HEK293 (cell line): ENCODE measurements around the gene CCDC14.
"Not testable (repeated sequence)": the region's sequence is repeated elsewhere in the genome, so short reads cannot be mapped to it uniquely, and the experiment has no call there.

ENCODE experiments used
- CTCF ChIA-PET: fragments of 350-600 bp; formaldehyde crosslinking; extraction: SDS; loops from one replicate; lab custom pipeline; 2021; ENCODE audit warnings: antibody characterized with exemption; lab: Yijun Ruan, JAX
- POLR2A ChIA-PET: fragments of 300-600 bp; formaldehyde crosslinking; extraction: SDS; loops from one replicate; lab custom pipeline; 2020; ENCODE audit warnings: antibody characterized with exemption, inconsistent platforms; lab: Yijun Ruan, JAX
- H3K27ac ChIP-seq: fragments of 200-500 bp; sonication (Bioruptor generic); 2 replicates; pipeline ENCODE4 v1.5.1; 2014; ENCODE audit warnings: low read depth, low read length, control low read depth, inconsistent platforms; ENCODE audit errors: extremely low read depth
- H3K36me3 ChIP-seq, 2 experiments: fragments of 200-500 bp in 1 of 2; sonication (Bioruptor generic) in 1 of 2; 1 replicate in 1 of 2; 2 replicates in 1 of 2; pipeline ENCODE4 v1.5.1; 2014 to 2017; ENCODE audit warnings: inconsistent platforms in 2 of 2, low read length in 2 of 2; ENCODE audit not compliant: control insufficient read depth in 2 of 2, insufficient read depth in 1 of 2
- H3K4me1 ChIP-seq: fragments of 200-500 bp; sonication (Bioruptor generic); 2 replicates; pipeline ENCODE4 v1.5.1; 2014; ENCODE audit warnings: mild to moderate bottlenecking, low read length, inconsistent platforms; ENCODE audit not compliant: control insufficient read depth, insufficient read depth
- H3K4me3 ChIP-seq: 2 replicates; pipeline ENCODE4 v1.5.1; 2011; ENCODE audit warnings: low read depth, mild to moderate bottlenecking, control low read depth, low read length, moderate library complexity
- H3K9me3 ChIP-seq: fragments of 200-500 bp; sonication (Bioruptor generic); 2 replicates; pipeline ENCODE4 v1.5.1; 2014; ENCODE audit warnings: low read depth, low read length, inconsistent platforms; ENCODE audit not compliant: control insufficient read depth, insufficient read depth
- GLIS2 ChIP-seq: fragments of 450-650 bp; formaldehyde crosslinking; IDR thresholded peaks from 2 replicates; pipeline ENCODE4 v1.5.1; 2016; ENCODE audit warnings: missing biosample characterization, missing genetic modification characterization
- IKZF3 ChIP-seq: fragments of 450-650 bp; IDR thresholded peaks from 2 replicates; pipeline ENCODE4 v1.5.0; 2018; ENCODE audit warnings: missing biosample characterization, mild to moderate bottlenecking, missing genetic modification characterization, moderate library complexity
- KLF8 ChIP-seq: fragments of 450-650 bp; formaldehyde crosslinking; IDR thresholded peaks from 2 replicates; pipeline ENCODE4 v1.5.1; 2016; ENCODE audit warnings: missing biosample characterization, missing genetic modification characterization
- KLF9 ChIP-seq: fragments of 450-650 bp; formaldehyde crosslinking; IDR thresholded peaks from 2 replicates; pipeline ENCODE4 v1.5.1; 2016; ENCODE audit warnings: missing biosample characterization, missing genetic modification characterization, low read depth
- PATZ1 ChIP-seq: fragments of 450-650 bp; formaldehyde crosslinking; IDR thresholded peaks from 2 replicates; pipeline ENCODE4 v1.5.1; 2016; ENCODE audit warnings: missing biosample characterization, missing genetic modification characterization
- PRDM1 ChIP-seq: fragments of 450-650 bp; formaldehyde crosslinking; IDR thresholded peaks from 2 replicates; pipeline ENCODE4; 2016; ENCODE audit warnings: missing biosample characterization, missing genetic modification characterization
- SETDB1 ChIP-seq: IDR thresholded peaks from one replicate; pipeline ENCODE4 v1.6.1; 2017; ENCODE audit warnings: mild to moderate bottlenecking, low read length, moderate library complexity, mixed read lengths; ENCODE audit not compliant: insufficient read length
- SP2 ChIP-seq: fragments of 450-650 bp; formaldehyde crosslinking; IDR thresholded peaks from 2 replicates; pipeline ENCODE4 v1.5.1; 2016; ENCODE audit warnings: missing biosample characterization, missing genetic modification characterization
- SP3 ChIP-seq: fragments of 450-650 bp; formaldehyde crosslinking; IDR thresholded peaks from 2 replicates; pipeline ENCODE4 v1.5.1; 2016; ENCODE audit warnings: missing biosample characterization, missing genetic modification characterization
- TRIM28 ChIP-seq: IDR thresholded peaks from 2 replicates; pipeline ENCODE4 v1.6.1; 2011; ENCODE audit warnings: low read length, control low read depth, borderline replicate concordance
- ZBTB21 ChIP-seq: fragments of 450-650 bp; formaldehyde crosslinking; IDR thresholded peaks from 2 replicates; pipeline ENCODE4 v1.5.1; 2017; ENCODE audit warnings: missing biosample characterization, missing genetic modification characterization
- ZBTB26 ChIP-seq: fragments of 450-650 bp; formaldehyde crosslinking; optimal IDR thresholded peaks from 2 replicates; pipeline ENCODE3; 2016; ENCODE audit warnings: missing biosample characterization, mild to moderate bottlenecking, missing genetic modification characterization
- ZBTB8A ChIP-seq: fragments of 450-650 bp; formaldehyde crosslinking; IDR thresholded peaks from 2 replicates; pipeline ENCODE4 v1.5.1; 2016; ENCODE audit warnings: missing biosample characterization, missing genetic modification characterization
- ZNF169 ChIP-seq: fragments of 450-650 bp; formaldehyde crosslinking; IDR thresholded peaks from 2 replicates; pipeline ENCODE4 v1.5.1; 2016; ENCODE audit warnings: missing biosample characterization, missing genetic modification characterization
- ZNF221 ChIP-seq: fragments of 450-650 bp; formaldehyde crosslinking; IDR thresholded peaks from 2 replicates; pipeline ENCODE4 v1.5.1; 2017; ENCODE audit warnings: missing biosample characterization, missing genetic modification characterization, borderline replicate concordance
- ZNF223 ChIP-seq: fragments of 450-650 bp; formaldehyde crosslinking; IDR thresholded peaks from 2 replicates; pipeline ENCODE4 v1.5.1; 2016; ENCODE audit warnings: missing biosample characterization, missing genetic modification characterization
- ZNF335 ChIP-seq: fragments of 450-650 bp; formaldehyde crosslinking; conservative IDR thresholded peaks from 2 replicates; pipeline ENCODE4 v1.5.1; 2016; ENCODE audit warnings: missing biosample characterization, missing genetic modification characterization
- ZNF585B ChIP-seq: fragments of 450-650 bp; formaldehyde crosslinking; IDR thresholded peaks from 2 replicates; pipeline ENCODE4 v1.5.1; 2016; ENCODE audit warnings: missing biosample characterization, missing genetic modification characterization
- ZNF596 ChIP-seq: fragments of 450-650 bp; IDR thresholded peaks from 2 replicates; pipeline ENCODE4 v1.5.0; 2018; ENCODE audit warnings: missing biosample characterization, mild to moderate bottlenecking, missing genetic modification characterization, moderate library complexity
- ZNF600 ChIP-seq: fragments of 450-650 bp; formaldehyde crosslinking; IDR thresholded peaks from 2 replicates; pipeline ENCODE4 v1.5.1; 2016; ENCODE audit warnings: missing biosample characterization, missing genetic modification characterization
- ZNF639 ChIP-seq: fragments of 450-650 bp; formaldehyde crosslinking; IDR thresholded peaks from 2 replicates; pipeline ENCODE4 v1.5.1; 2016; ENCODE audit warnings: missing biosample characterization, missing genetic modification characterization
- ZSCAN23 ChIP-seq: fragments of 450-650 bp; formaldehyde crosslinking; IDR thresholded peaks from 2 replicates; pipeline ENCODE4 v1.5.1; 2016; ENCODE audit warnings: missing biosample characterization, missing genetic modification characterization

CCDC14 gene

GRCh38 chr3:123892195-123892594 is 68.8 kb downstream of the CCDC14 start:
- H3K4me1 ChIP-seq = no peaks in the 10 kb centered on the region
- no peaks in the 10 kb centered on the region for H3K9me3 ChIP-seq
- CTCF ChIA-PET = no interaction called here
- no peak overlapping the region for H3K4me3 ChIP-seq
- POLR2A ChIA-PET = no interaction called here
- H3K36me3 ChIP-seq = no peaks in the 10 kb centered on the region
- no peak overlapping the region for H3K27ac ChIP-seq
- no peak for TF ChIP-seq ZNF600
- peak; percentile 90 for TF ChIP-seq ZNF585B (tag by site-specific recombination)
- peak; percentile 83 for TF ChIP-seq SETDB1
- no peak for TF ChIP-seq ZSCAN23
- no peak for TF ChIP-seq IKZF3 (tag by site-specific recombination)
- TF ChIP-seq TRIM28 = peak; percentile 59; the same call in 1 of the 2 replicates

DNA sequence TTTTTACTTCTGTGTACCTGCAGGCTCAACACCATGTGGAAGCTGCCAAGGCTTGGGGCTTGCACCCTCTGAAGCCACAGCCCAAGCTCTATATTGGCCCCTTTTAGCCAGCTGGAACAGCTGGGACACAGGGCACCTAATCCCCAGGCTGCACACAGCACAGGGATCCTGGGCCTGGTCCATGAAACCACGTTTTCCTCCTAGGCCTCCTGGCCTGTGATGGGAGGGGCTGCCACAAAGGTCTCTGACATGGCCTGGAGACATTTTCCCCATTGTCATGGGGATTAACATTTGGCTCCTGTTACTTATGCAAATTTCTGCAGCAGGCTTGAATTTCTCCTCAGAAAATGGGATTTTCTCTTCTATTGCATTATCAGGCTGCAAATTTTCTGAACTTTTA is 70.0 kb downstream of the CCDC14 start:
- H3K4me3 ChIP-seq, H3K9me3 ChIP-seq, CTCF ChIA-PET, H3K27ac ChIP-seq, H3K36me3 ChIP-seq, POLR2A ChIA-PET, H3K4me1 ChIP-seq: not testable (repeated sequence)
- peak; percentile 8; the same call in 1 of the 2 replicates for TF ChIP-seq ZNF585B (tag by site-specific recombination)

- H3K27ac ChIP-seq, H3K4me3 ChIP-seq, CTCF ChIA-PET, H3K9me3 ChIP-seq, H3K4me1 ChIP-seq, POLR2A ChIA-PET, H3K36me3 ChIP-seq: not testable (repeated sequence)
Measured at GRCh38 chr3:123890162-123890561, 70.9 kb downstream of the CCDC14 start.

DNA sequence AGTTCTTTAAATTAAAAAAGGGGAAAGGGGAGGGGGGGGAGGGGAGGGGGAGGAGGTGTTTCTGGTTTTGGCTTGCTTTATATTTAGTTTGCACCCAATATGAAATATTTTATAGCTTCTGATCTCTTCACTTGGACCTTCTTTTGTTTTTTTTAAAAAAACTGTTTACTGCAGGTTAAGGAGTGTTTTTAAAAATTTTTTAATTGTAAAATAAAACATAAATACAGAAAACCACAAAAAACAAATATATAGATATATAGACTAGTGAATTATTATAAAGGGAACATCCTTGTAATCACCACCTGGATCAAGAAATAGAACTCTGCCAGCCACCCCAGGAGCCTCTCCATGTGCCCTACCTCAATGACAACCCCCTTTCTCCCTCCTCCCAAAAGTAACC is 76.0 kb downstream of the CCDC14 start:
- Histone ChIP-seq H3K4me1 (no peaks in the 10 kb centered on the region), H3K27ac (no peak overlapping the region), H3K4me3 (no peak overlapping the region), H3K9me3 (no peaks in the 10 kb centered on the region), H3K36me3 (no peaks in the 10 kb centered on the region)
- CTCF ChIA-PET = no interaction called here
- no peak for TF ChIP-seq KLF8 (tag by site-specific recombination)
- TF ChIP-seq PRDM1 (tag by site-specific recombination) = no peak
- no peak for TF ChIP-seq ZNF169
- TF ChIP-seq, all 188 proteins: peak for 0
- POLR2A ChIA-PET = no interaction called here

DNA sequence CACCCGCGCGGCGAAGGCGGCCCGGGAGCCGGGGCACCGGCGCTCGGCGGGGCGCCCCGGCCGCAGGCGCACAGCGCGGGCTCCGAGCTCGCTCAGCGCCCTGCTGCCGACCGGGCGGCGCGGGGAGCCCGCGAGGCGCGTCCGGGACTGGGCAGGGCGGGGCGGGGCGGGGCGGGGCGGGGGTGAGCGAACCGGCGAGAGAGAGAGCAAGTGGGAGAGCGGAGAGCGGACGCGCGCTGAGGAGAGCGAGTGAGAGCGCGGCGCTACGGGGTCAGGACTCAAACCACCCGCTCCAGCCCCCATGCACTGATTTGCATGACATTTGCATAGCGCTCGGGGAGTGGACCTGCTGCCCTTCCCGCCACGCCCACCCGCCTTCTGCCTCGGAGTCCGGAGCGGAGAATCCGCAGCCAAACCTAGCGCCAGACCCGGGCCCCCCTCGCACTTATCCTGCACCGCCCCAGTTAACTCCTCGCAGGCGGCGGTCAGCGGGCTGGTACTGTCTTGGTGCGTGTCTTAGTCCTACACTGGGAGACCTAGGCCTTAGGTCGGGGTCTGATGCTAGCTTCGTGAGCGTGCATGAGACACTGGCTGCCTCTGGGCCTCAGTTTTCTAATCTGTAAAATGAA is 76.7 kb downstream of the CCDC14 start, which contains the start of gene MYLK:
MYLK (minus strand) TSS at position 130 of the 629 bp plus-strand sequence. CDS start 90,491 bp downstream, outside the sequence.
- Histone ChIP-seq H3K27ac (no peak within 1 kb of the TSS; the same call in 1 of the 2 replicates), H3K4me1 (no peaks in the 10 kb centered on the region), H3K4me3 (peak within 1 kb of the TSS; percentile 47), H3K9me3 (no peaks in the 10 kb centered on the region), H3K36me3 (no peaks in the 10 kb centered on the region)
- ChIA-PET POLR2A (no interaction called here), CTCF (interaction anchor here (1.0 kb wide), 1 partner anchor 232 kb away, joined by 3 read pairs; no protein-coding TSS in a partner anchor)
- TF ChIP-seq KLF9 (tag by site-specific recombination) (peak; percentile 76), SP2 (tag by site-specific recombination) (peak; percentile 24; the same call in 1 of the 2 replicates), ZBTB8A (peak; percentile 14; the same call in 1 of the 2 replicates), SP3 (tag by site-specific recombination) (peak; percentile 50; the same call in 1 of the 2 replicates), GLIS2 (tag by site-specific recombination) (peak; percentile 59), ZNF223 (peak; percentile 98), ZBTB26 (tag by site-specific recombination) (peak; percentile 58), ZNF639 (tag by site-specific recombination) (no peak), ZNF335 (0 out of 2 replicates have a peak, but pooled peaks have one; percentile 22), ZNF596 (tag by site-specific recombination) (peak; percentile 89), ZNF221 (tag by site-specific recombination) (no peak), ZBTB21 (tag by site-specific recombination) (no peak), PATZ1 (tag by site-specific recombination) (peak; percentile 71)
